Mucosa of rectum (tissue), 2 donors: Measurements from ENCODE around the gene PKMYT1.

Experiments
- H3K27ac ChIP-seq, 2 donors: one replicate each; pipeline ENCODE4 v1.7.0; 2013; ENCODE audit warnings: inconsistent platforms in 2 of 2, low read depth in 2 of 2, low read length in 2 of 2
- H3K27me3 ChIP-seq, 2 donors: one replicate each; pipeline ENCODE4 v1.7.0; 2013; ENCODE audit warnings: low read length in 2 of 2; ENCODE audit not compliant: control insufficient read depth in 2 of 2, insufficient read depth in 2 of 2
- H3K36me3 ChIP-seq, 2 donors: one replicate each; pipeline ENCODE4 v1.7.0; 2013; ENCODE audit warnings: low read length in 2 of 2; ENCODE audit not compliant: control insufficient read depth in 2 of 2, insufficient read depth in 2 of 2
- H3K4me1 ChIP-seq, 2 donors: one replicate each; pipeline ENCODE4 v1.7.0; 2013; ENCODE audit warnings: low read length in 2 of 2, mild to moderate bottlenecking in 1 of 2; ENCODE audit not compliant: control insufficient read depth in 2 of 2, insufficient read depth in 2 of 2
- H3K4me3 ChIP-seq, 2 donors: one replicate each; pipeline ENCODE4 v1.7.0; 2013; ENCODE audit warnings: low read length in 2 of 2
- H3K9ac ChIP-seq, 2 donors: one replicate each; pipeline ENCODE4 v1.7.0; 2013; ENCODE audit warnings: low read length in 2 of 2, low read depth in 1 of 2, mild to moderate bottlenecking in 1 of 2
- H3K9me3 ChIP-seq, 2 donors: one replicate each; pipeline ENCODE4 v1.7.0; 2013; ENCODE audit warnings: low read length in 2 of 2; ENCODE audit not compliant: control insufficient read depth in 2 of 2
- donor health status: healthy.
- donor health status: Normal muscosa, but diverticular disease.

The PKMYT1 gene

GRCh38 chr16:2999929-3000328 is 19.7 kb upstream of the PKMYT1 start:
- no peak overlapping the region for H3K27ac ChIP-seq
- no peak overlapping the region for H3K9ac ChIP-seq
- peaks cover 2 to 3% of the 10 kb centered on the region in 2 donors for H3K4me1 ChIP-seq
- H3K4me3 ChIP-seq: no peak overlapping the region
- H3K36me3 ChIP-seq: no peaks in the 10 kb centered on the region
- no peaks in the 10 kb centered on the region for H3K27me3 ChIP-seq
- no peaks in the 10 kb centered on the region for H3K9me3 ChIP-seq

- no peaks in the 10 kb centered on the region for H3K36me3 ChIP-seq
- H3K9ac ChIP-seq: no peak overlapping the region
- peaks cover 4 to 6% of the 10 kb centered on the region in 2 donors for H3K4me1 ChIP-seq
- H3K27ac ChIP-seq: no peak overlapping the region
- no peaks in the 10 kb centered on the region for H3K9me3 ChIP-seq
- no peaks in the 10 kb centered on the region for H3K27me3 ChIP-seq
- H3K4me3 ChIP-seq: no peak overlapping the region
These were observed 16.1 kb upstream of the PKMYT1 start for GRCh38 chr16:2996298-2996697.

GRCh38 chr16:2992383-2993081 is 12.3 kb upstream of the PKMYT1 start:
- H3K36me3 ChIP-seq: no peaks in the 10 kb centered on the region
- H3K4me3 ChIP-seq: no peak overlapping the region
- peaks cover 8 to 14% of the 10 kb centered on the region in 2 donors for H3K4me1 ChIP-seq
- no peaks in the 10 kb centered on the region for H3K9me3 ChIP-seq
- no peak overlapping the region for H3K9ac ChIP-seq
- peak overlapping the region in 1 of 2 donors; percentile 76 for H3K27ac ChIP-seq
- H3K27me3 ChIP-seq: no peaks in the 10 kb centered on the region

GRCh38 chr16:2991566-2992261 is 11.5 kb upstream of the PKMYT1 start:
- no peaks in the 10 kb centered on the region for H3K9me3 ChIP-seq
- H3K36me3 ChIP-seq: no peaks in the 10 kb centered on the region
- H3K27me3 ChIP-seq: no peaks in the 10 kb centered on the region
- H3K4me3 ChIP-seq: no peak overlapping the region
- H3K27ac ChIP-seq: peak overlapping the region in 1 of 2 donors; percentile 76
- H3K4me1 ChIP-seq: peaks cover 8 to 14% of the 10 kb centered on the region in 2 donors
- no peak overlapping the region for H3K9ac ChIP-seq

- Histone ChIP-seq H3K9me3 (no peaks in the 10 kb centered on the region), H3K4me1 (peaks cover 8 to 14% of the 10 kb centered on the region in 2 donors), H3K9ac (no peak overlapping the region), H3K4me3 (no peak overlapping the region), H3K27ac (peak overlapping the region in 1 of 2 donors; percentile 76), H3K27me3 (no peaks in the 10 kb centered on the region), H3K36me3 (no peaks in the 10 kb centered on the region)
These were observed 10.6 kb upstream of the PKMYT1 start for GRCh38 chr16:2990891-2991290.

GRCh38 chr16:2988590-2989099 is 8.4 kb upstream of the PKMYT1 start:
- H3K9ac ChIP-seq: no peak overlapping the region
- H3K36me3 ChIP-seq: no peaks in the 10 kb centered on the region
- peaks cover 13 to 14% of the 10 kb centered on the region in 2 donors for H3K4me1 ChIP-seq
- H3K27ac ChIP-seq: no peak overlapping the region
- H3K9me3 ChIP-seq: no peaks in the 10 kb centered on the region
- H3K27me3 ChIP-seq: no peaks in the 10 kb centered on the region
- H3K4me3 ChIP-seq: no peak overlapping the region

GRCh38 chr16:2987833-2988232 is 7.6 kb upstream of the PKMYT1 start:
- Histone ChIP-seq H3K36me3 (no peaks in the 10 kb centered on the region), H3K4me3 (no peak overlapping the region), H3K9me3 (no peaks in the 10 kb centered on the region), H3K9ac (no peak overlapping the region), H3K27me3 (no peaks in the 10 kb centered on the region), H3K4me1 (peaks cover 13 to 14% of the 10 kb centered on the region in 2 donors), H3K27ac (no peak overlapping the region)

GRCh38 chr16:2987286-2987685 is 7.0 kb upstream of the PKMYT1 start:
- Histone ChIP-seq H3K9ac (no peak overlapping the region), H3K4me1 (peaks cover 13 to 14% of the 10 kb centered on the region in 2 donors), H3K9me3 (no peaks in the 10 kb centered on the region), H3K27ac (no peak overlapping the region), H3K36me3 (no peaks in the 10 kb centered on the region), H3K4me3 (no peak overlapping the region), H3K27me3 (no peaks in the 10 kb centered on the region)

- H3K27ac ChIP-seq: no peak overlapping the region
- peaks cover 12% of the 10 kb centered on the region in 2 donors for H3K4me1 ChIP-seq
- H3K36me3 ChIP-seq: no peaks in the 10 kb centered on the region
- no peaks in the 10 kb centered on the region for H3K9me3 ChIP-seq
- H3K9ac ChIP-seq: no peak overlapping the region
- H3K27me3 ChIP-seq: no peaks in the 10 kb centered on the region
- no peak overlapping the region for H3K4me3 ChIP-seq
These were observed 6.5 kb upstream of the PKMYT1 start for GRCh38 chr16:2986623-2987188.

- Histone ChIP-seq H3K27me3 (no peaks in the 10 kb centered on the region), H3K4me3 (no peak overlapping the region), H3K27ac (no peak overlapping the region), H3K9me3 (no peaks in the 10 kb centered on the region), H3K4me1 (peaks cover 6 to 7% of the 10 kb centered on the region in 2 donors), H3K9ac (no peak overlapping the region), H3K36me3 (no peaks in the 10 kb centered on the region)
These were observed 5.7 kb upstream of the PKMYT1 start for GRCh38 chr16:2985893-2986355.
